Measurements from ENCODE around the gene MAX. TPM values are rescaled to one million over a fixed set of nuclear protein-coding genes. Genes with fewer than 3 reads are reported as not detected.
A peak's percentile ranks its signal among the peaks of the same experiment; 100 is the strongest.

Gene MAX, protein sequence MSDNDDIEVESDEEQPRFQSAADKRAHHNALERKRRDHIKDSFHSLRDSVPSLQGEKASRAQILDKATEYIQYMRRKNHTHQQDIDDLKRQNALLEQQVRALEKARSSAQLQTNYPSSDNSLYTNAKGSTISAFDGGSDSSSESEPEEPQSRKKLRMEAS
- total RNA-seq, result 30.8 TPM

DNA sequence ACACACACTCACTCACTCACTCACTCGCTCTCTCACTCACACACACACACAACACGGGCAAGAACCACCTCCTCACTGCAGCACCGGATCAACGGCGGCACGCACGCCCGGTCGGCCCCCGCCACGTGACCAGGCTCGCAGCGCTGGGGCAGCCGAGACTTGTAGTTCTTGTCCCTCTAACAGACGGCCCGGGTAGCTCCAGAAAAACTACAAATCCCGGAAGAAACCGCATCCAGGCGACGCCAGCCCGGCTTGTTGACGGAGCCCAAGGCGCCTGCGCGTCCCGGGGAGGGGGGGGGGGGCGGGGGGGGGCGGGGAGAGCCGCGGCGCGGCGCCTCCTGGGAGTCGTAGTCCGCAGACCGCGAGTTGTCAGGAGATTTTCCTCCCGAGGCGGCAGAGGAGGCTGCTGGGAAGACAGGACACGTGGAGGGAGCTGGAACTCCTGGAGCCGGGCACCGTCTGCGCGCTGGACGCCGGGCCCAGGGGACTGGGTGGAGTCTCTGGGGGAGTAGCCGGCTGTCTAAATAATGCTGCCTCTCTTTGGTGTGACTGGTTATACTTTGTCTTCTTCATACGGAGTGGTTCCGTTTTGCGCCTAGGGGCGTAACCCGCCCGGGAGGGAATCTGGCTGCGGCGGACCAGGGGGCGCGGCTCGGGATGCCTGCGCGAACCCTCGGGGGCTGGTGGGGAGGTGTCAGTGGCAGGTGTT is at the start of gene MAX:
TSS of gene MAX (minus strand) at position 77 of the 709 bp plus-strand sequence. CDS start 178 bp downstream, outside the sequence.
- Histone ChIP-seq H3K27ac (ENCODE audit: low read depth, low read length) (peak within 1 kb of the TSS; percentile 86), H3K36me3 (ENCODE audit: control insufficient read depth in 3 of 3, insufficient read depth in 3 of 3, low read length in 3 of 3) (no peaks in the 10 kb centered on the region), H3K27me3 (ENCODE audit: control insufficient read depth in 3 of 3, insufficient read depth in 3 of 3, low read length in 3 of 3) (no peaks in the 10 kb centered on the region), H3K9ac (ENCODE audit: low read depth in 1 of 3, low read length in 3 of 3) (peak within 1 kb of the TSS; percentile 79 to 90 (median 81)), H3K9me3 (ENCODE audit: control insufficient read depth in 3 of 3, low read length in 3 of 3) (no peaks in the 10 kb centered on the region), H3K4me3 (ENCODE audit: low read length in 3 of 3) (peak within 1 kb of the TSS; percentile 79 to 87 (median 81)), H3K4me1 (ENCODE audit: control insufficient read depth in 3 of 3, insufficient read depth in 3 of 3, low read length in 3 of 3) (peaks cover 11 to 34% (median 22%) of the 10 kb centered on the region in 3 donors)

- H3K4me1 ChIP-seq (ENCODE audit: control insufficient read depth in 3 of 3, insufficient read depth in 3 of 3, low read length in 3 of 3), result peaks cover 4% of the 10 kb centered on the region in 3 donors
- H3K27ac ChIP-seq (ENCODE audit: low read depth, low read length), result no peak overlapping the region
- no peak overlapping the region for H3K4me3 ChIP-seq (ENCODE audit: low read length in 3 of 3)
- no peaks in the 10 kb centered on the region for H3K36me3 ChIP-seq (ENCODE audit: control insufficient read depth in 3 of 3, insufficient read depth in 3 of 3, low read length in 3 of 3)
- no peaks in the 10 kb centered on the region for H3K27me3 ChIP-seq (ENCODE audit: control insufficient read depth in 3 of 3, insufficient read depth in 3 of 3, low read length in 3 of 3)
- H3K9ac ChIP-seq (ENCODE audit: low read depth in 1 of 3, low read length in 3 of 3), result no peak overlapping the region
- peaks cover 0 to 2% (median 0%) of the 10 kb centered on the region in 3 donors for H3K9me3 ChIP-seq (ENCODE audit: control insufficient read depth in 3 of 3, low read length in 3 of 3)
Measured at GRCh38 chr14:65151609-65151956, 49.3 kb upstream of the MAX start.

DNA sequence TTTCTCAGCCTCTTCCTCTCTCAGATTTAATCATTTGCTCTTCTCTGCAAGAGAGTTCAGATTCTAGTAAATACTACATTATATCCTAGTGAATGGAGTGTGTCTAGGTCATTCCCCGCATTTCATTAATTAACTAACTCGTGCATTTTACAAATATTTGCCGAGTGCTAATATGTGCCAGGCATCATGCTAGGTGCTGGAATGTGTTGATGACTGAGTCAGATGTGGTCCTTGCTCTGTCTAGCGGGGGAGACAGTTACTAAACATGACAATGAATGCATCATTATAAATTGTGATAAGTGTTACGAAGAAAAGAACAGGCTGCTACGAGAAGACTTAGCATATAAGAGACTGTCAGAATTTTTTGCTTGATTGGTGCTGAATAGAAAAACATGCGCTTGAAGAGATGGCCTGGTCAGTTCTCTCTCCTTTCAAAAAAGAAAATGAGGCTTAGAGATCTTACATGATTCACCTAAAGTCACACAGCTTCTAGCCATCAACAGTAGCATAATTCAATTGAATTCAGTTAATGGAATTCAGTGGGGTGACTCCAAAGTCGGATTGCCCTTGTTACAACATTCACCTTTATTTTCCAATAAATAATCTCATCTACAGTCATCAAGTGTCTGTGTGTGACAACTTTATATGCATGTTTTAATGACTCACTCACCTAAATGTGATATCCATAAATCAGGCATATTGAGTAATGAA is 48.7 kb upstream of the MAX start:
- no peaks in the 10 kb centered on the region for H3K4me1 ChIP-seq (ENCODE audit: control insufficient read depth in 3 of 3, insufficient read depth in 3 of 3, low read length in 3 of 3)
- no peaks in the 10 kb centered on the region for H3K36me3 ChIP-seq (ENCODE audit: control insufficient read depth in 3 of 3, insufficient read depth in 3 of 3, low read length in 3 of 3)
- H3K9me3 ChIP-seq (ENCODE audit: control insufficient read depth in 3 of 3, low read length in 3 of 3), result peaks cover 0 to 2% (median 0%) of the 10 kb centered on the region in 3 donors
- no peak overlapping the region for H3K9ac ChIP-seq (ENCODE audit: low read depth in 1 of 3, low read length in 3 of 3)
- no peaks in the 10 kb centered on the region for H3K27me3 ChIP-seq (ENCODE audit: control insufficient read depth in 3 of 3, insufficient read depth in 3 of 3, low read length in 3 of 3)
- no peak overlapping the region for H3K27ac ChIP-seq (ENCODE audit: low read depth, low read length)
- no peak overlapping the region for H3K4me3 ChIP-seq (ENCODE audit: low read length in 3 of 3)

- H3K4me3 ChIP-seq (ENCODE audit: low read length in 3 of 3), result no peak overlapping the region
- no peak overlapping the region for H3K9ac ChIP-seq (ENCODE audit: low read depth in 1 of 3, low read length in 3 of 3)
- peaks cover 0 to 2% (median 0%) of the 10 kb centered on the region in 3 donors for H3K27me3 ChIP-seq (ENCODE audit: control insufficient read depth in 3 of 3, insufficient read depth in 3 of 3, low read length in 3 of 3)
- peaks cover 0 to 2% (median 0%) of the 10 kb centered on the region in 3 donors for H3K9me3 ChIP-seq (ENCODE audit: control insufficient read depth in 3 of 3, low read length in 3 of 3)
- H3K4me1 ChIP-seq (ENCODE audit: control insufficient read depth in 3 of 3, insufficient read depth in 3 of 3, low read length in 3 of 3), result no peaks in the 10 kb centered on the region
- no peaks in the 10 kb centered on the region for H3K36me3 ChIP-seq (ENCODE audit: control insufficient read depth in 3 of 3, insufficient read depth in 3 of 3, low read length in 3 of 3)
- no peak overlapping the region for H3K27ac ChIP-seq (ENCODE audit: low read depth, low read length)
Measured at GRCh38 chr14:65149116-65149515, 46.8 kb upstream of the MAX start.

- Histone ChIP-seq H3K27me3 (ENCODE audit: control insufficient read depth in 3 of 3, insufficient read depth in 3 of 3, low read length in 3 of 3) (peaks cover 0 to 10% (median 0%) of the 10 kb centered on the region in 3 donors), H3K4me1 (ENCODE audit: control insufficient read depth in 3 of 3, insufficient read depth in 3 of 3, low read length in 3 of 3) (no peaks in the 10 kb centered on the region), H3K9me3 (ENCODE audit: control insufficient read depth in 3 of 3, low read length in 3 of 3) (peaks cover 0 to 2% (median 0%) of the 10 kb centered on the region in 3 donors), H3K27ac (ENCODE audit: low read depth, low read length) (no peak overlapping the region), H3K9ac (ENCODE audit: low read depth in 1 of 3, low read length in 3 of 3) (no peak overlapping the region), H3K4me3 (ENCODE audit: low read length in 3 of 3) (no peak overlapping the region), H3K36me3 (ENCODE audit: control insufficient read depth in 3 of 3, insufficient read depth in 3 of 3, low read length in 3 of 3) (no peaks in the 10 kb centered on the region)
Measured at GRCh38 chr14:65144170-65144569, 41.9 kb upstream of the MAX start.

DNA sequence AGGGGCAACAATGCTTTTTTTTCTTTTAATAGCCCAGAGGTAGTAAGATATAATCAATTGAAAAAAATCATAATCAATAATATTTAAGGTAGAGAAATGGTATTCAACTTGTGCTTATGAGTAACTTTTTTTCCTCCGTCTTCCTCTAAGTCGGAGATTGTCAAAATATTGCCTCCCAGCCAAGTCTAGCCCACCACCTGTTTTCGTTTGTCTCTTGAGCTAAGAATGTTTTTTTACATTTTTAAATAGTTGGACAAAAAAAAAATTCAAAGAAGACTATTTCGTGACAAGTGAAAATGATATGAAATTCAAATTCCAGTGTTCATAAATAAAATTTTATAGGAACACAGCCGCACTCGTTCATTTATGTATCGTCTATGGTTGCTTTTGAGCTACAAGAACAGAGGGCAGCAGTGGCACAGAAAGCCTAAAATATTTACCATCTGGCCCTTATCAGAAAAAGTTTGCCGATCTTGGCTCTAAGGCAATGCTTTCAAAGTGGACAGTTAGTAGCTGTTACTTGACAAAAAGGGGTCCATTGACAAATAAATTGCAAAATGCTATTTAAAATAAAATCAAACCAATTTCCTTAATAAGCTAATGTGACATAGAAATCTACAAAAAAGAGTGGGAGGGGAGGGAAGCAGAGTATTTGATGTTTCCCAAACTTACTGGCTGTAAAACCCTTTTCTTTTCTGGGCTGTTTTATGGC is 40.8 kb upstream of the MAX start:
- H3K27me3 ChIP-seq (ENCODE audit: control insufficient read depth in 3 of 3, insufficient read depth in 3 of 3, low read length in 3 of 3), result peaks cover 0 to 10% (median 0%) of the 10 kb centered on the region in 3 donors
- H3K4me1 ChIP-seq (ENCODE audit: control insufficient read depth in 3 of 3, insufficient read depth in 3 of 3, low read length in 3 of 3), result no peaks in the 10 kb centered on the region
- no peaks in the 10 kb centered on the region for H3K9me3 ChIP-seq (ENCODE audit: control insufficient read depth in 3 of 3, low read length in 3 of 3)
- H3K27ac ChIP-seq (ENCODE audit: low read depth, low read length), result no peak overlapping the region
- H3K9ac ChIP-seq (ENCODE audit: low read depth in 1 of 3, low read length in 3 of 3), result no peak overlapping the region
- no peaks in the 10 kb centered on the region for H3K36me3 ChIP-seq (ENCODE audit: control insufficient read depth in 3 of 3, insufficient read depth in 3 of 3, low read length in 3 of 3)
- no peak overlapping the region for H3K4me3 ChIP-seq (ENCODE audit: low read length in 3 of 3)

GRCh38 chr14:65142429-65142828 is 40.1 kb upstream of the MAX start:
- Histone ChIP-seq H3K27me3 (ENCODE audit: control insufficient read depth in 3 of 3, insufficient read depth in 3 of 3, low read length in 3 of 3) (peaks cover 0 to 10% (median 0%) of the 10 kb centered on the region in 3 donors), H3K4me1 (ENCODE audit: control insufficient read depth in 3 of 3, insufficient read depth in 3 of 3, low read length in 3 of 3) (no peaks in the 10 kb centered on the region), H3K9me3 (ENCODE audit: control insufficient read depth in 3 of 3, low read length in 3 of 3) (no peaks in the 10 kb centered on the region), H3K36me3 (ENCODE audit: control insufficient read depth in 3 of 3, insufficient read depth in 3 of 3, low read length in 3 of 3) (no peaks in the 10 kb centered on the region), H3K27ac (ENCODE audit: low read depth, low read length) (no peak overlapping the region), H3K9ac (ENCODE audit: low read depth in 1 of 3, low read length in 3 of 3) (no peak overlapping the region), H3K4me3 (ENCODE audit: low read length in 3 of 3) (no peak overlapping the region)

DNA sequence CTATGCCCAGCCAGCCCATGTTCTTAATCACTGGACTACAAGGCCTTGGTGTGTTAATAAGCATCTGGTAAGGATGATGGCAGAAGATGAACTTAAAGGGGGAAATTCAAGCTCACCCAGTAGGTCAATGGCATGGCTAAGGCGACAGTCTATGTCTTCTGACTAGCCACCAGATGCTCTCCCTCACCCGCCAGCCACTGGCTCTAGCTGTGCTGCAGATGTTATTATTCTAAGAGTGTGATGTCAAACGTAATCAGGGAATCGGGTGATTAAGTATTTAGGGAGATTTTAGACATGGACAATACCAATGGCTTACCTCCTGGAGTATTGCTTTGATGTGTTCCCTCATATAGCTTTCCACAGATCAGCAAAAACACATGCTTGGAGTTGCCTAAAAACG is 39.2 kb upstream of the MAX start:
- Histone ChIP-seq H3K36me3 (ENCODE audit: control insufficient read depth in 3 of 3, insufficient read depth in 3 of 3, low read length in 3 of 3) (no peaks in the 10 kb centered on the region), H3K9ac (ENCODE audit: low read depth in 1 of 3, low read length in 3 of 3) (no peak overlapping the region), H3K9me3 (ENCODE audit: control insufficient read depth in 3 of 3, low read length in 3 of 3) (no peaks in the 10 kb centered on the region), H3K27ac (ENCODE audit: low read depth, low read length) (no peak overlapping the region), H3K27me3 (ENCODE audit: control insufficient read depth in 3 of 3, insufficient read depth in 3 of 3, low read length in 3 of 3) (peaks cover 0 to 10% (median 0%) of the 10 kb centered on the region in 3 donors), H3K4me3 (ENCODE audit: low read length in 3 of 3) (no peak overlapping the region), H3K4me1 (ENCODE audit: control insufficient read depth in 3 of 3, insufficient read depth in 3 of 3, low read length in 3 of 3) (no peaks in the 10 kb centered on the region)

DNA sequence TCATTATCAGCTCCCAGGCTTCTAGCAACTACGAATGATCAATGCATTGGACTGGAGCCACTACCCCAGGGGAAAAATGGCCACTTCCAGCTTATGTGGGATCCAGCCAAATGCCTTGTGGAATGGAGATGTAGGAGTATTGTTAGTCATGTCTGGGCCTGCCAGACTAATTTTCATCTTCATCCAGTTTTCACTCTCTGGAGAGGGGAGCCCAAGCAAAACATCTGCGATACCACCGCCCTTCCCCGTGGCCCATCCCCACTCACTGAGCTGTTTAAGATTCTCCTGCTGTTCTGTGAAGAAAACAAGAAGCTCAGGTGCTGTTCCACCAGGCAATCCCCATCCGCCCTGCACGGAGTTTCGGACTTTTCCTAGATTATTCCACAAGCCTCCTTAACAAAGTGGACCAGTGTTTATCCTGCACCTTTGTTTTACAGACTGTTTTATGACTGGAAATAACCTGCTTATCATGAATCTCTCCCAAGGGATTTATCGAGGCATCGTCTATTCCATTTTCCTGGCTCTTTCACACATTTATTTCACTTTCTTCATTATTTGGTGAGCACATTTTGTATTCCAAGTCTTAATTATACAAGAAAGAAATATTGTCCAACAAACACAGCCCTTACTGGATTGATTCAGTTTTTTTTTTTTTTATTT is 35.5 kb upstream of the MAX start:
- Histone ChIP-seq H3K4me3 (ENCODE audit: low read length in 3 of 3) (no peak overlapping the region), H3K27me3 (ENCODE audit: control insufficient read depth in 3 of 3, insufficient read depth in 3 of 3, low read length in 3 of 3) (no peaks in the 10 kb centered on the region), H3K4me1 (ENCODE audit: control insufficient read depth in 3 of 3, insufficient read depth in 3 of 3, low read length in 3 of 3) (peaks cover 0 to 5% (median 0%) of the 10 kb centered on the region in 3 donors), H3K36me3 (ENCODE audit: control insufficient read depth in 3 of 3, insufficient read depth in 3 of 3, low read length in 3 of 3) (no peaks in the 10 kb centered on the region), H3K9me3 (ENCODE audit: control insufficient read depth in 3 of 3, low read length in 3 of 3) (no peaks in the 10 kb centered on the region), H3K9ac (ENCODE audit: low read depth in 1 of 3, low read length in 3 of 3) (no peak overlapping the region), H3K27ac (ENCODE audit: low read depth, low read length) (no peak overlapping the region)
